ENCODE results near the gene GREB1. TPM values are rescaled to one million over a fixed set of nuclear protein-coding genes. Genes with fewer than 3 reads are reported as not detected.

The GREB1 gene
- total RNA-seq, 1 experiment from 2014 or later = 0.57 TPM

DNA sequence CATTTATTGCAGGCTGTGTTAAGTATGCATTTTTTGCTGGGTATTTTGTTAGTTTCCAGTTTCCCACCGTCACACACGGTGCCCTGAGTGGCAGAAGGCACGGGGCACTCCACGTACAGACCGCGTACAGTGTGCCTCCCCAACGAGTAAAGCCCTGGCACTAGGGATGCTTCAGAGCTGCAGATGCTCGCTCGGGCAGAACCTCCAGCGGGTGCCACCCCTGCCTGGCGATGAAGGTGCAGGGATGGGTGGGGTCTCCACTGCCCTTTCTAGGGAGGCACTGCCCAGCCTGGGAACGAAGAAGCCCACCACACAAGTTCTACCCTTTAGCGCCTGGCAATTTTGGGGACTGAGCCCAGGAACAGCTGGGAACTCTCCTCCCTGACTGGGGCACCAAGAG lies 4.1 kb downstream of the GREB1 start:
- DNase-seq (ENCODE audit: low read depth) = no peak

- no peak for DNase-seq (ENCODE audit: low read depth)
These were observed 5.7 kb downstream of the GREB1 start for GRCh38 chr2:11539317-11540147.

DNA sequence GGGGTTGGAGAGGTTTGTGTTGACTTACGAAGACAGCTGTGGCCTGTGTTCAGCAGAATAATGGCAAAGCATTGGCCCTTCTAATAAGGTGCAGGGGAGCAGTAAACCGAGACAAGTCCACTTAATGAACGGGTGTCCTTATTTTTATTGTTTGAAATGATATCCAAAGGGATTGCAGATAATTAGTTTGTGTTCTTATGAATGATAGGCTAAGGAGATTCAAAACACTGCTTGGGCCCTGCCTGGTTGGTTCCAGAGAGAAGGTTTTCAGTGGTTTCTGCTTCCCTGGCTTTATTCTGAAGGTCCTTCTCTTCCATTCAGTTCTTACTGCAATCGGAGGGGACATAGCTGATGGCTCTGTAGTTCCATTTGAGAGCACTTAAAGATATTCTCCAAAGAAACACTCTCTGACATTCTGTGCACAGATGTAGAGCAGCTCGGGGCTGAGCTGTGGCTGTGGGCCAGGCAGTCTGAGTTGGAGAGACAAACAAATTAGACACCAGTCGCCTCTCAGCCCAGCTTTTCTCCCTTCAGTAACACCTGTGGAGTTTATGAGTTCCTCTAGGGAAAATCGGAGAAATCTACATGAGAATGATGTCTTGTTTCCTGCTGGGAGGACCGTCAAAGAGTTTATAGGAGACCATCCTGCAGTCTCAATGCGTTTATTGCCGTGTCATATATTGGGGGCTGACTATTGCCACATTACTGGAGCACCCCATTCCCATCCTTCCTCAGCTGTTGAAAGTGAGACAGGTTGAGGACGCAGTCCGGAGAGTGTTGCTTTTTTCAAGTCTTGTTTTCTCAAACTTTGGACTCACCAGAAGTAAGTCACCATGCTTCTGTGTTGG lies 6.5 kb downstream of the GREB1 start:
- no peak for DNase-seq (ENCODE audit: low read depth)

DNA sequence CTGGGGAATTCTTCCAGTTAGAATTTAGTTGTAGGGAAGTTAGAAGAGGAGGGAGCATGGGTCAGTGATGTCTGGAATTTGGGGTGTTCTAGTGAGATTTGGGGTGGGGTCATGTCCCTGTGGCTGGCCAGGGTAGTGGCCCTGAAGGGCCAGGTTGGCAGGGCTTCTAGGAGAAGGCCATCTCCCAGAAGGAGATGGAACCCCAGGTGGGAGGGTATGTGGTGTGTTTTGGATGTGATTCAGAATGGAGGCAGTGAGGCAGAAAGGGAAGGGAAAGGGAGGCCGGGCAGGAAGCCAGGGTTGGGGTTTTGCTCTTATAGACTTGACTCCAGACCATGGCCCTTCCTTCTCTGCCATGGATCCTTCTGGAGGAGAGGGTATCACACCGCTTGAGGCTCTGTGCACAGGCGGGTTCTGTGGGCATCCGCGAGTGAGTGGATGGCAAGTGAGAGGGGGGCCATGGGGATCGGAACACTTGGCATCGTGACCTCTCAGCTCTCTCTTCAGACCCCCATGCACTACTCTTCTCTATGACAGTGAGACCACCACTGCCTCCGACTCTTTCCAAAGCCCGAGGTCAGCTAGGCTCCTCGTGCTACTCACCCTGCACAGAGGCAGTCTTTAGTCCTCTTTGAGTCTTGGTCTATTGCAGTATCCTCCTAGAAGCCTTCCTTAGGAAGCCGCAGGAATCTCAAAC lies 7.3 kb downstream of the GREB1 start:
- DNase-seq (ENCODE audit: low read depth) = no peak

DNA sequence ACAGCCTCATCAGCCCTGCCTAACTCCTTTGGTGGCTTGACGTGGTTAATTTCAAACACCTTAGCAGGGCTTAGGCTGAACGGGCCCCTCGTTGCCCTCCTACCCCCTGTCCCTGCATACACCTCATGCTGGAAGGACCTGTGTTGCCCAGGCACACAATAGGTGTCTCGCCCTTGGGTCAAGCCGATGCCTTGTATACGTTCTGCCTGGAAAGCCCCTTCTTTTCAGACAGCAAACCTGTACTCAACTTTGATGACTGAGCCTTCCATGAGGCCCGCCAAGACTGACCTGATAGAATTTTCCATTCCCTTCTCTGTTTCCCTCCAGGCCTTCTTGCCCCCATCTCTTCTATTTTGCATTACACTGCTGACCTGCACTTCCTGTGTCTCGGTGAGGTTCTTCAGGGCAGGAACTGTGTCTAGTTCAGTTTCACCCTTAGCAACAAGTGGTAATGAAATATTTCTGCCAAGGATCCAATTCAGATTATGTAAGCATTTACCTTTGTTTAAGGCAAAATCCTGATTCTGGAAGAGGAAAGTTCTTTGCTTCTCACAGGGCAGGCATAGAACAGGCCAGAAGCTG lies 7.9 kb downstream of the GREB1 start:
- DNase-seq (ENCODE audit: low read depth) = no peak

DNA sequence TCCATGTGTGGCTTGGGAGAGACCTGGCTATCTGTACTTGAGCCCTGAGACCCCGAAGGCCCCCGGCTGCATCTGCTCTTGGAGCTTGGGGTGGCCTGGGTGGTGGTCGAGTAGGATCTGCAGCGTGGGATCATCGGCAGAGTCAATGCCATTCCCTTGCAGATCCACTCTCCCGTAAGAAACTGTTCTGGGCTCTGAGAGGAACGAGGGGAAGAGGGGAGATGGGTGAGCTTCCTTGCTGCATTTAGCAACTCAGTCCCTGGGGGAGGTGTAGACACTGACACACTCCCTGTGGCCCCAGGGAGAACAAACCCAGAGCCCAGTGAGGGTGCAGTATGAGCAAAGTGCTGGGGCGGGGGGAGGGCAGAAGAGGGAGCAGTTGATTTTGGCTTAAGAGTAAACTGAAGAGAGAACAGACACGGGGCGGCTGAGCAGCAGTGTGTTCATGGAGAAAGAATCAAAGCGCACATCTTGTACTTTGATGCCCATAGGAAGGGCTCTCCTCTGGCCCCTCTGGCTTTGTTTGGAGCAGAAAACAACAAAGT lies 8.5 kb downstream of the GREB1 start:
- no peak for DNase-seq (ENCODE audit: low read depth)

DNA sequence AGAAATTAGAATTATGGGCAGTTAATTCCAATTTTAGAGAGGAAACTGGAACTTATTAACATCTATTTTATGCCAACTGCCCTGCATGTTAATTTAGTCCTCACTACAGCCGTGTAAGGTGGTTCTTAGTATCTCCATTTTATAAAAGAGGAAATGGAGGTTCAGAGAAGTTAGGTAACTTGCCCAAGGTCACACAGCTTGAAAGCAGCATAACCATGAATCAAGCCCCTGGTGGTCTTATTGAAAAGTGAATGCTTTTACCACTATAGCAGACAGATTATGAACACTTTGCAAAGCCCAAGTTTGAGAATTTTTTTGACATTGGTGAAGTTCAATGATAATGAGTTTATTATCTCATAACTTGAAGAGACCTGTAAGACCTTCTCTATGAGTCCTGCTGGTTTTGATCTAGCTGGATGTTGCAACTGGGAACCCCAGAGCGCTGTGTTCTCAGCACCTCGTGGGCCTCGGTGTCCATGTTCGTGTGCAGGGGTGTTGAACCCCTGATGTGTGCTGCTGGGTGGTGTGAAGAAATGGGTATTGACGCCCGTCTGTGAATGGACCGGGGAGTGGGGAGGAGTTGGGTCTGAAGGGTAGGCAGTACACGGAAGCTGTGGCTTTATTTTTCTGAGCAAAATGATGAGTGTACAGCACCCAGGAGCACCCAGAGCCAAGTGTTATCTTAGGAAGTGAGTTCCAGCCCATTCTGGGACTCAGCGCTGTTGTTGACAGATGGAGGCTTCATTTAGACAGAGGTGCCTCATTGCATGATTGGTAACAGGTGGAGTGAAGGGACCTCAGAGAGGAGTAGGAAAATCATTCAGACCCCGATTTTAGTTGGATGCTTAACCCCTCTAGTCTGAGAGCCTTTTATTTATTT lies 9.7 kb downstream of the GREB1 start:
- no peak for DNase-seq (ENCODE audit: low read depth)

GRCh38 chr2:11546072-11546471 lies 12.2 kb downstream of the GREB1 start:
- DNase-seq (ENCODE audit: low read depth) = no peak

- DNase-seq (ENCODE audit: low read depth) = no peak
These were observed 14.2 kb downstream of the GREB1 start for GRCh38 chr2:11547912-11548497.

GRCh38 chr2:11550302-11550701 lies 16.5 kb downstream of the GREB1 start:
- no peak for DNase-seq (ENCODE audit: low read depth)

GRCh38 chr2:11550901-11551568 lies 17.2 kb downstream of the GREB1 start:
- no peak for DNase-seq (ENCODE audit: low read depth)

DNA sequence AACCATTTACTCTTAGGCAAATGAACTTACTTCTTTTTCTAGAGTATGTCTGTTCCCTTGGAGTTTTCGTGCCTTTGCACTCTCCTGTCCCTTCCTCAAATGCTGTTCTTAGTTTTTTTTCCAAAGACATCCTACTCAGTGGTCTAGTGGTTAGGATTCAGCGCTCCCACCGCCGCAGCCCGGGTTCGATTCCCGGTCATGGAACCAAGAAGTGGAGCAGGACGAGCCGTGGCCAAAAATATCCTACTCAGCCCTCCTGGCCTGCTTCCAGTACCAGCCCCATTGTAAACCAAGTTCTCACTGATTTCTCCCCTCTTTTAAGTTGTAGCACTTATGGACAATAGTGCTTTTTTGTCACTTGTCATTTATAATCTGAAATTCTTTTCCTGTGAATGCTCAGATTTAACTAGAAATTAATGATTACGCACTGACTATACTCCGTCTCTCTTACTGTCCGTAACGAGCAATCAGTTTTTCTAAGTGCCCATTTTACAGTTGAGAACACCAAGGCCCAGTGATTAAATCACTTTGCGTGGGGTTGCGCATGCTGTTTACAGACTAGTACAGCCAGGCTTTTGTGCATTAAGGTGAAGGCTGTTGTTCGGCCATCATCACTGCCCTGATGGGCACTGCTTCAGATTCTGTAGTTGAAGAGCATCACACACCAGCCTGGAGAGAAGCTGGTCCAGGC lies 17.9 kb downstream of the GREB1 start:
- no peak for DNase-seq (ENCODE audit: low read depth)

DNA sequence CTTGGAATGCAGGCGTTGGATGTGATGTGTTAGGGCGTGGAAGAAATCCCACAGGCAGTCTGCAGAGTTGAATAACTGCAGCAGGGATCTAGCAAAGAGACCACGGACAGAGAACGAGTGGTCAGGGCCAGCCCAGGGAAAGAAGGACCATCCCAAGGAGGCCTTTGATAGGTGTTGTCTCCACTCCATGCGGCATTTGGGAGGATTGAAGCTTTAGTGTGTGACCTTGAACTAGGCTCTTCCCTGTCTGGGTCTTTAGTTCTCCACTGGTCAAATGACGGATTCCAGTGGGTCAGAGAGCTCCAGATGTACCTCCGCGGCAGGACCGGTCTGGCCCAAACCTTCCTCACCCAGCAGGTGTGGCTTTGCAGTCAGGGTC lies 18.4 kb downstream of the GREB1 start:
- no peak for DNase-seq (ENCODE audit: low read depth)

GRCh38 chr2:11553661-11554398 lies 20.0 kb downstream of the GREB1 start:
- DNase-seq (ENCODE audit: low read depth) = peak; percentile 59

- no peak for DNase-seq (ENCODE audit: low read depth)
These were observed 20.5 kb downstream of the GREB1 start for GRCh38 chr2:11554399-11554716.

DNA sequence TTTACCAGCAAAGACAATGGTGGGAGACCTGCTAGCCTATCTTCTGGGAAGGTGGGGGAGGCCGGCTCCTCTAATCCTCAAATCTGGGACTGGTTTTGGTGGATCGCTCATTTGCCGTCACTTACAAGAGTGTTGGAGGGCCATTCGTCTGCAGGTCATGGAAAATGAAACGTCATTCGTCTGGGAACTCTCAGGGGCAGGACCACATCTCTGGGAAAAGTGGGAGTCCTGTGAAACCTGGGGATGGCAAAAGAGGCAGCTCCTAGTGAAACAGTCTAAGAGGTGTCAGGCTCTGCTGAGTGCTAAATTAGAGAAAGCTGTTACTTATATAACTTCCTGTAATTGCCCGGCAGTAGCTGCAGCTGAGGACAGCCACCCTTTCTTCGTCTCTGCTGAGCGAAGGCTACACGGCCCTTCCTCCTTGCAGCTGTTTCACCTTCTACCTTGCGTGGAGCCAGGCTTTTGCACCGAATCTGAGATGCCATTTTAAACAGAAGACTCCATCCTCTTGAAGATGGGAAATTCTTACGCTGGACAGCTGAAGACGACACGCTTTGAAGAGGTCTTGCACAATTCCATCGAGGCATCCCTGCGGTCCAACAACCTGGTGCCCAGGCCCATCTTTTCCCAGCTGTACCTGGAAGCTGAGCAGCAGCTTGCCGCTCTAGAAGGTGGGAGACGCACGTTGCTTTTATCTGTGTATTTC lies 22.4 kb downstream of the GREB1 start:
- DNase-seq (ENCODE audit: low read depth) = no peak

- DNase-seq (ENCODE audit: low read depth) = no peak
These were observed 24.5 kb downstream of the GREB1 start for GRCh38 chr2:11558214-11558886.
